Upper lobe of left lung (tissue), 4 donors: ENCODE data around the gene SNN.

ENCODE experiments used
- POLR2A ChIP-seq, 4 donors: fragments of 450-650 bp; IDR thresholded peaks; one replicate each; pipeline ENCODE4 v1.5.1; 2016 to 2017; ENCODE audit warnings: antibody characterized with exemption in 4 of 4, mild to moderate bottlenecking in 2 of 4
- TF ChIP-seq, protein P1 (sequence below), 6 experiments: fragments of 450-650 bp in 4 of 6; fragments of 200-600 bp in 2 of 6; sonication (generic) in 2 of 6; IDR thresholded peaks; one replicate each; pipeline ENCODE4 v1.5.1; 2016 to 2019; ENCODE audit warnings: antibody characterized with exemption in 6 of 6

DNA sequence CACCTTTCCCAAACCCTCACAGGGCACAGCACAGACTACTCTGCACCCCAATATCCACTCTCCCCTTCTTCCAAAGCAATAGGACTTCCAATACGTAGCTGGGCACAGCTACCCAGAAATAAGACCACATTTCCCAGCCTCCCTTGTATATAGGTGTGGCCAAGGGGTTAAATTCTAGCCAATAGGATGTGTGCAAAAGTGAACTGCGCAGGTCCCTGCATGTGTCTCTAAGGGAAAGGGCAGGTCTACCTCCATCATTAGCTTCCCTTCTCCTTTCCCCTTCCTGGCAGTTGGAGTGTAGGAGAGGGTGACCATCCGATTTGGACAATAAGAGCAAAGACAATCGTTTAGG lies 25.5 kb upstream of the SNN start:
- TF ChIP-seq, protein P1, sequence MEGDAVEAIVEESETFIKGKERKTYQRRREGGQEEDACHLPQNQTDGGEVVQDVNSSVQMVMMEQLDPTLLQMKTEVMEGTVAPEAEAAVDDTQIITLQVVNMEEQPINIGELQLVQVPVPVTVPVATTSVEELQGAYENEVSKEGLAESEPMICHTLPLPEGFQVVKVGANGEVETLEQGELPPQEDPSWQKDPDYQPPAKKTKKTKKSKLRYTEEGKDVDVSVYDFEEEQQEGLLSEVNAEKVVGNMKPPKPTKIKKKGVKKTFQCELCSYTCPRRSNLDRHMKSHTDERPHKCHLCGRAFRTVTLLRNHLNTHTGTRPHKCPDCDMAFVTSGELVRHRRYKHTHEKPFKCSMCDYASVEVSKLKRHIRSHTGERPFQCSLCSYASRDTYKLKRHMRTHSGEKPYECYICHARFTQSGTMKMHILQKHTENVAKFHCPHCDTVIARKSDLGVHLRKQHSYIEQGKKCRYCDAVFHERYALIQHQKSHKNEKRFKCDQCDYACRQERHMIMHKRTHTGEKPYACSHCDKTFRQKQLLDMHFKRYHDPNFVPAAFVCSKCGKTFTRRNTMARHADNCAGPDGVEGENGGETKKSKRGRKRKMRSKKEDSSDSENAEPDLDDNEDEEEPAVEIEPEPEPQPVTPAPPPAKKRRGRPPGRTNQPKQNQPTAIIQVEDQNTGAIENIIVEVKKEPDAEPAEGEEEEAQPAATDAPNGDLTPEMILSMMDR (IDR thresholded peaks at IDR 0.05): no peak
- TF ChIP-seq POLR2A (IDR thresholded peaks at IDR 0.05): no peak
